Measurements from ENCODE around the gene LYZL4.

DNA sequence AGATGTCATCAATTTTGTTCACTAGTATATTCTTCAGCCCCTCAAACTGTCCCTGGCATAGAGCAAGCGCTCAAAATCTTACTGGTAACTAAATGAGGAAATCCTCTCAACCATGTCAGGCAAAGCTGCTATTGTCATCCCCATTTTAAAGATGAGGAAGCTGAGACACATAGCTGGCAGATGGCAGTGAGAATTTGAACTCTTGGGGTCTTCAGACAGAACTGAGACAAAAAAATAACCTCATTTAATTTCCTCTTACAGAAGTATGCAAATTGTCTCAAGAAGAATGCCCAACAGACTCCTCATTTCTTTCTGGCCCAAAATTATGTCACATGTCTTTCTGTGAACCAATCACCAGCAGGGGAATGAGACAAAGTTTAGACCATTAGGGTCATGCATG is 40.2 kb upstream of the LYZL4 start:
- TF ChIP-seq, protein P1, sequence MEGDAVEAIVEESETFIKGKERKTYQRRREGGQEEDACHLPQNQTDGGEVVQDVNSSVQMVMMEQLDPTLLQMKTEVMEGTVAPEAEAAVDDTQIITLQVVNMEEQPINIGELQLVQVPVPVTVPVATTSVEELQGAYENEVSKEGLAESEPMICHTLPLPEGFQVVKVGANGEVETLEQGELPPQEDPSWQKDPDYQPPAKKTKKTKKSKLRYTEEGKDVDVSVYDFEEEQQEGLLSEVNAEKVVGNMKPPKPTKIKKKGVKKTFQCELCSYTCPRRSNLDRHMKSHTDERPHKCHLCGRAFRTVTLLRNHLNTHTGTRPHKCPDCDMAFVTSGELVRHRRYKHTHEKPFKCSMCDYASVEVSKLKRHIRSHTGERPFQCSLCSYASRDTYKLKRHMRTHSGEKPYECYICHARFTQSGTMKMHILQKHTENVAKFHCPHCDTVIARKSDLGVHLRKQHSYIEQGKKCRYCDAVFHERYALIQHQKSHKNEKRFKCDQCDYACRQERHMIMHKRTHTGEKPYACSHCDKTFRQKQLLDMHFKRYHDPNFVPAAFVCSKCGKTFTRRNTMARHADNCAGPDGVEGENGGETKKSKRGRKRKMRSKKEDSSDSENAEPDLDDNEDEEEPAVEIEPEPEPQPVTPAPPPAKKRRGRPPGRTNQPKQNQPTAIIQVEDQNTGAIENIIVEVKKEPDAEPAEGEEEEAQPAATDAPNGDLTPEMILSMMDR (IDR thresholded peaks at IDR 0.05) = no peak
- TF ChIP-seq POLR2A (IDR thresholded peaks at IDR 0.05) = no peak

Data from right lobe of liver (tissue), 4 donors.